HG03354 (cell line): ENCODE measurements around the gene SIRT5.

Experiments
- ATAC-seq: cut with Tn5 transposase; IDR thresholded peaks from one replicate; pipeline ENCODE4 v1.9.1; 2021; ENCODE audit warnings: mild to moderate bottlenecking; ENCODE audit not compliant: unreplicated experiment, poor library complexity, severe bottlenecking

Gene SIRT5

GRCh38 chr6:13577926-13578325 lies 3.5 kb downstream of the SIRT5 start:
- no peak for ATAC-seq

DNA sequence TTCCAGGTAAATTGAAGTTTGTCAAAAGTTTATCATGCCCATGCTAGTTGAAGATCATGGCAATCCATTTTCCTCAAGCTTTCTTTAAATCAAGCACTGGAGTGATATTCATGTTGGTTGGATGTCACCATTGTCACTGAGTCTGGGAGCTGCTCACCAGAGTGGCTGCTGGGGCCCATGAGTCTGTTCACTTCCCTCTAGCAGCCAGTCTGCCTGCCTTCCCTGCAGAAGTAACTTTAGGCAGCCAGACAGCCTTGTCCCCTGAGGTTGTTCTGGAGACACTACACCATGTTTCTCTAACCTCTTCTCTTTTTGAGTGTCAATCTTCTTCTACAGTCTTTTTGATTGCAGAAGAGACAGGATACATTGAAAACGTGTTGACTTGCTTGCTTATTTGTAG lies 5.5 kb downstream of the SIRT5 start:
- ATAC-seq = no peak

DNA sequence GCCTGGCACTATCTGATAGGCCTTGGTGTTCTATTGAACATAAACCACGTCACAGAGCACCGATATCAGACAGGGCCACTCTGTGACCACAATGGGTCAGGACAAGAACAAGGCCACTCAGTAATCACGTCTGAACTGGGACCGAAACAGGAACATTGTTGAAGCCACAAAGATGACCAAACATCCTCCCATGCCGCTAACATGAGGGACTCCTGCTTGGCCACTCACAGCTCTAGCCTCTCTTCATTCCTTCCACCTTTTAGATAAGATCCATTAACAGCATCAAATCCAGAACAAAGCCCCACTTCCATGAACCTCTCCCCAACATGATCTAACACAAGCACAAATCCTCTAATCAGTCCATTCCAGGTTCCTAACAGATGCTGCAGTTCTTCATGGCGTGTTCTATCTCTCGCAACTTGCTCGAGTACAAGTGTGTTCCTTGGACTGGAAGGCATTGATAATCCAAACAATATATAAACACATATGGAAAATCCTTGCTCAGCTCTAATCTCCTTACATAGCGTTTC lies 7.4 kb downstream of the SIRT5 start:
- ATAC-seq = no peak

GRCh38 chr6:13586603-13587542 lies 12.5 kb downstream of the SIRT5 start:
- ATAC-seq = no peak

DNA sequence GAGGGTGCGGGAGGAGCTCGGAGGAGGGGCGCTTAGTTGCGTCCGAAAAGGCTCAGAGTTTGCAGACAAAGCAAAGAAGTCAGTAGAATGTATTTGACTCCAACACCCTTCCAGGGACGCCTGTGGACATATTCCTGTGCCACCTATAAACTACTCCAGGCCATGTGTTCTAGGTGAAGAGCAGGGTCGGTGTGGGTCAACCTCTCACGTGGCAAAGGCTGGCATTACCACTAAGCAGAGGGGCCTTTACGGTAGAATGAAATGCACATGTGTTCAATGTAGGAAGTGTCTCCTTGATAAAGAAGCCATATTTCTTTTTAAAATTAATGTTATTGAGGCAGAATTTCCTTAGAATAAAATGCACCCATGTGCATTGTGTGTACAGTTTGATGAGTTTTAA lies 15.4 kb downstream of the SIRT5 start:
- ATAC-seq = no peak

DNA sequence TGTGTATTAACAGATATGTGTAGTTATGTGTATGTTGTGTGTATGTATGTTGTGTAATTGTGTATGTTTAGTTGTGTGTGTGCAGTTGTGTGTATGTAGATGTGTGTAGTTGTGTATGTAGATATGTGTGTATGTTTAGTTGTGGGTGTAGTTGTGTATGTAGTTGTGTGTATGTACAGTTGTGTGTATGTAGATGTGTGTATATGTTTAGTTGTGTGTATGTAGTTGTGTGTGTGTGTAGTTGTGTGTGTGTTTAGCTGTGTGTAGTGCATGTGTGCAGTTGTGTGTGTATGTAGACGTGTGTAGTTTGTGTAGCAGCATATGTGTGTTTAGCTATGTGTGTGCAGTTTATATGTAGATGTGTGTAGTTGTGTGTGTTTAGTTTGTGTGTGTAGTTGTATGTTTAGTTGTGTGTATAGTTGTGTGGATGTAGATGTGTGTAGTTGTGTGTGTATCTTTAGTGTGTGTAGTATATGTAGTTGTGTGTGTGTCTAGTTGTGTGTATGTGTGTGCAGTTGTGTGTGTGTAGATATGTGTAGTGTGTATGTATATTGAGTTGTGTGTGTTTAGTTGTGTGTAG lies 16.3 kb downstream of the SIRT5 start:
- no peak for ATAC-seq

DNA sequence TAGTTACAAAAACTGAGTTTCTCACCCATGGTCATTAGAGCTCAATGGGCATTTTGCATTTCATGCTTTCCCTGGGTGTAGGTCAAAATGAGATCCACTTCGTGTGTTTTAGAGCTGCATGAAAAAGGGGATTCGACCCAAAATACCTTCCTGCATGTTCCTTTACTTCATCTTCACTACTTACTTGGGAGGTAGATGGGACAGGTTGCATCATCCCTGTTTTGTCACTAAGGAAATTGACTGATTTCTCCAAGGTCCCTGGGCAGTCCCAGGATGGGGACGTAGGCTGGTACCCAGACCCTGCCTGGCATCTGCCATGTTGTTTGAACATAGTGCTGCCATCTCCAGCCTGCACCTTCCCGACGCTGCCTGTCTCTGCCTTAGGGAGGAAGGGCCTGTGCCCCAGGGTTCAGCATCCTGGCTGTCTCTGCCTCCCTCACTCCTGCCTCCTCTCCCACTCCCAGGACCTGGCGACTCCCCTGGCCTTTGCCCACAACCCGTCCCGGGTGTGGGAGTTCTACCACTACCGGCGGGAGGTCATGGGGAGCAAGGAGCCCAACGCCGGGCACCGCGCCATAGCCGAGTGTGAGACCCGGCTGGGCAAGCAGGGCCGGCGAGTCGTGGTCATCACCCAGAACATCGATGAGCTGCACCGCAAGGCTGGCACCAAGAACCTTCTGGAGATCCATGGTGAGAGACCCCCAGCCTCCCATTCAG lies 17.0 kb downstream of the SIRT5 start:
- no peak for ATAC-seq

GRCh38 chr6:13593103-13593502 lies 18.7 kb downstream of the SIRT5 start:
- no peak for ATAC-seq

- no peak for ATAC-seq
Observed at GRCh38 chr6:13593720-13594119, 19.3 kb downstream of the SIRT5 start.

DNA sequence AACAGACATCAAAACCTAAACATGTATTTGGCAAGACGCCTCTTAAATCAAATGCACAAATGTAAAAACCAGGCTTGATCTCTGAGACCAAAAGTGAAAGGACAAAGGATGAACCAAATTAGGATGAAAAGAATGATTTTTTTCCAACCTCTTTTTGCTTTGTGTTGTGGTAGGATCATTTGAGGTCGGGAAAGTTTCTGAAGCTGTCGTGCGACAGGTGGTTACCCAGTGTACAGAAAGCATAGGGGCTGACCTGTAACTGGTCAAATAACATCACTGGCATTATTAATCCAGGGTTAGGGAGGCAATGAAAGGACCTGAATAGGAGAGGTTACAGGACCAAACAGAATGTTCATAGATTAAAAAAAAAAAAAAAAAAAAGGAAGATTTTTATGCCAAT lies 22.7 kb downstream of the SIRT5 start:
- no peak for ATAC-seq

GRCh38 chr6:13600036-13600435 lies 25.6 kb downstream of the SIRT5 start:
- ATAC-seq = no peak

DNA sequence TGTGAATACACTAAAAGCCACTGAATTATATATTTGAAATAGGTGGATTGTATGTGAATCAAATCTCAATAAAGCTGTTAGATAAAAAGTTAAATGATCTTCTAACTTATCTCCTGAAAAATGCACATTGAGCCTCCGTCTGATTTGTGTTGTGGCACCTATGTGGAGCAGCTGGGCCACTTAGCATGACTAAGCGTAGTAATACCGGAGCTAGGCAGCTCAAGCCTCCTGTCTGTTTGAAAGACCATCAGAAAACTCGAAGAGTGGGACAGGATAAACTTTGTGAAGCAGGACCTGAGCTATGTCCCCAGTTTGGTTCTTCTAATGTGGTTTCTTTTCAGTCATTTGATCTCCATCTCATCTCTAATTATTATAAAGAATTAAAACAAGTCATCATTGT lies 29.7 kb downstream of the SIRT5 start:
- ATAC-seq = no peak

- ATAC-seq = no peak
Observed at GRCh38 chr6:13604546-13605416, 30.4 kb downstream of the SIRT5 start.

GRCh38 chr6:13605634-13606033 lies 31.2 kb downstream of the SIRT5 start:
- ATAC-seq = no peak

DNA sequence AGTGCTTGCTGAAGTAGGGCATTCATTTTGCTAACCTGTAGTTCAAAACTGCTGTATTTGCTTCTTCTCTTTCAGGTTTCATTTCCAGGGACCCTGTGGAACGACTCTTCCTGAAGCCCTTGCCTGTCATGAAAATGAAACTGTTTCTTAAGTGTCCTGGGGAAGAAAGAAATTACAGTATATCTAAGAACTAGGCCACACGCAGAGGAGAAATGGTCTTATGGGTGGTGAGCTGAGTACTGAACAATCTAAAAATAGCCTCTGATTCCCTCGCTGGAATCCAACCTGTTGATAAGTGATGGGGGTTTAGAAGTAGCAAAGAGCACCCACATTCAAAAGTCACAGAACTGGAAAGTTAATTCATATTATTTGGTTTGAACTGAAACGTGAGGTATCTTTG lies 37.3 kb downstream of the SIRT5 start:
- ATAC-seq = no peak

- ATAC-seq = no peak
Observed at GRCh38 chr6:13613029-13613594, 38.7 kb downstream of the SIRT5 start.

GRCh38 chr6:13614126-13614925 lies 39.9 kb downstream of the SIRT5 start:
- ATAC-seq = peak; percentile 20
